Measurements from ENCODE around the gene DNAJA1.
"Not testable (repeated sequence)": the region's sequence is repeated elsewhere in the genome, so short reads cannot be mapped to it uniquely, and the experiment has no call there.

DNAJA1 gene

DNA sequence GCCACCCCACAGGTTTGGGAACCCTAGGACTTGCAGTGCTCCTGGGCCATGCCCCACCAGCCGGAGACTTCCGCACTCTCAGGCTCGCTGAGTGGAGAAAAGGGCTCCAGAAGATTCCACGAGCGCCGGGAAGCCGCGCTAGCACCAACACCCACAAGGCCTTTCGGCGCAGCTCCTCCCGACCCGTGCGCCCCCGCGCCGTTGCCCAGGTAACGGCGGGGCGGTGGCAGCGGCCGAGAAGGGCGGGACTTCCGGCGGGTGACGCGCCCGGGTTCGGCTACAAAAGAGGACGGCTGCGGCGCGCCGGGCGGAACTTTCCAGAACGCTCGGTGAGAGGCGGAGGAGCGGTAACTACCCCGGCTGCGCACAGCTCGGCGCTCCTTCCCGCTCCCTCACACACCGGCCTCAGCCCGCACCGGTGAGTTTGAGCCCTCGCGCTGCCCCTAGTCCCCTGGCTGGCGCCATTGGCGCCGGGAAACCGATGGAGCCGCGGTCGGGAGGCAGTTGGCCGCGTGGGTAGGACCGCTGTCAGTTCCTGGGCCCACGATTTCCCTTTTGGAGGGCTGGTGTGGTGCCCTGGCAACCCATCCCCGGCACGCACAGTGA lies at the start of gene DNAJA1:
DNAJA1 (plus strand) TSS at position 308 of the 606 bp plus-strand sequence. CDS start 1,212 bp downstream, outside the sequence.
- DNase-seq (ENCODE audit: low read depth): peak; percentile 92

DNA sequence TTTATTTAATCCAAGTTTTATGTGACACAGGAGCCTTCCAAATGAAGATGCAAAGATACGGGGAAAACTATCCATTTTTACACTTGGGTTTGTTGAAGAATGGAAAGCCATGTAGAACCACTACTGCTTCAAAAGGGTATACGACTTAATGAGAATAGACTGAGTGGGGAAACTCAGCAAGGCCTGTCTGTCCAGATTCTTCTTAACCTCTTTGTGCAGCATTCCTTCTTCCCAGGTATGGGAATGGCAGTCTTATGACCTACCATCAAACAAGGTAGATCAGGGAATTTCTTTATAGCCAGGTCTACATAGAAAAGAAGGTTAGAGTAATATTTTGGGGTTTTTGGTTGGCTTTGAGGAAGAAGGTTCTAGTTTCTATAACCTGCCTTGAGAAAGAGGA lies 47.0 kb upstream of the DNAJA1 start:
- DNase-seq (ENCODE audit: low read depth): no peak

DNA sequence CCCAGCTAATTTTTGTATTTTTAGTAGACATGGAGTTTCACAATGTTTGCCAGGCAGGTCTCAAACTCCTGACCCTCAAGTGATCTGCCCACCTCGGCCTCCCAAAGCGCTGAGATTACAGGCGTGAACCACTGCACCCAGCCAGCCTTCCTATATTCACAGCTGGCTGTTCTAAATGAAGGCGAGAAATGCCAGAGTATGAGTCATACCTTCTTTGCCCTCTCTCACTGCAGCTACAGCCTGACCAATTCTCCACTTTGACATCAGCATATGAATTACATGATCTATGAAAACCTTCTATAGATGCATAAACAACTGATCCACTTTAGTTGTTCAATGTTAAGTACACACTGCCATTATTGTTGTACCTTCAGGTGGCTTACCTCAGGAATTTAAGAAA lies 38.1 kb upstream of the DNAJA1 start:
- DNase-seq (ENCODE audit: low read depth): peak; percentile 53

DNA sequence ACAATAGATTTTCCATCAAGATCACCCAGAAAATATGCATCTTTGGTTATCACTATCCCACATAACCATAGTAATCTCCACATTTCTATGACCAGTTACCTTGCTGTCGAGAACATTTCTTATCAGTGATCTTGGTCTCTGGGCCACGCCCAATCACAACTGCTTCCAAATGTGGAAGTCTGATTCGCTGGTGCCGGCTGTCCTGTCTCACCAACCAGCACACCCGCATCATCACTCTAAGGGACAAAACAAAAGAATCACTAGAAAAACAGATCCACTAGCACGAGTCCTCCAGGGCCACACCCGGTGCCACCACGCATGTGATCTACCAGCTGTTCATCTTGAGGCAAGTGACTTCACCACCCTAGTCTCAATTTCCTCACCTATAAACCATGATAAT lies 35.4 kb upstream of the DNAJA1 start:
- no peak for DNase-seq (ENCODE audit: low read depth)

DNA sequence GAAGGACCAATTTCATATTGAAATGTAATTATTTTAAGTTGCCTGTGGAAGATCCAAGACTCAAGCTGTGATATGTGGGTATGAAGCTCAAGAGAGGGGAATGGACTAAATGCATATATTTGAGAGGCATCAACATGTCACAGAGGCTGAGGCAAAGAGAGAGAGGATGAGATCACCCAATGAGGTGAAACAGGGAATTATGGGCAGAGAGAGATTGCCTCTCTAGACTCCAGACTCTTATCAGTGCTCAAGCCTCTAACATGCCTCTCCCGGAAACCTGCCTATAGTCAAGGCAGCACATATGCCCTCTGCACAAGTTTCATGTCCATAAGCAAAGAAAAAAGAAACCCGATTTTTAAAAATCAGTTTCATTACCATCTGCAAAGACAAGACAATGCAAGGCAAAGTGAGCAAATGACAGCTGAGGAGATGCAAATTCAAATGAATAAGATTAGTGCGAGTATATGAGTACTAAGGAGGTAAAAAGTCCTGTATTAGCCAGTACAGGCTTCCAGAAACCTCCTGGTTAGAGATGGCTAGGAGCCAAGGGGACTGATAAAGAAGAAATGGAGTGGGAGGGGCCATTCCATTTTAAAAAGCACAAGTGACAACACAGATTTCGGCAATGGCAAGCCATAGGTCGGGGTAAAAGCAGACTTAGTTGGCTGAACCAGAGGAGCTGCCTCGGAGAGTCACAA lies 33.0 kb upstream of the DNAJA1 start:
- no peak for DNase-seq (ENCODE audit: low read depth)

DNA sequence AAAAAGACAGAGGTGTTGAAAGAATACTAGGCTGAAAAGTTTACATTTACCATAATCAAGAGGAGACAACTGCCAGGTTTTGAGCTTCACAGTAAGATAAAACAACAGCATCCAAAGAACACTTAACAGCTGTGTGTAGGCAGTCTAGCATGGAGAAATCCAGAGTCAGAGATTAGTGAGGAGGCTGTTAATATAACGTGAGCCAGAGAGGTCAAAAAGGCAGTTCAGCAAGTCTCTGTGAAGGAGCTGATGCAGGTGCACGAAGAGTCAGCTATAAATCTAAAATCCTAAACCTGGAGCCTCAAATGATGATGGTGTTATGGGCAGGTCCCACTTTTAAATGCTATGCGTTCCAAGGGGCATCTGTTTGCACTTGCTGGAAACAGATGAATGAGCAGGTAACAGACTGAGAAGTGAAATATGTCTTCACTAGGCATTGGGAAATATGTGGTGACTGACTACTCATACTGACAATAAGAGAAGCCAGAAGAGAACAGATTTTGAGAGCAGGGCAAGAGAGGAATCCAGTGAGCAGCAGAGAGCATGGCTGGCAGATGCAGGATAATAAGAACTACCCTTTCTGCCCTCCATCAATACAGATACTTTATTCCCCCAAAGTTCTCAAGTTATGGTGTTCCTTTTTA lies 32.4 kb upstream of the DNAJA1 start:
- DNase-seq (ENCODE audit: low read depth): peak; percentile 60

DNA sequence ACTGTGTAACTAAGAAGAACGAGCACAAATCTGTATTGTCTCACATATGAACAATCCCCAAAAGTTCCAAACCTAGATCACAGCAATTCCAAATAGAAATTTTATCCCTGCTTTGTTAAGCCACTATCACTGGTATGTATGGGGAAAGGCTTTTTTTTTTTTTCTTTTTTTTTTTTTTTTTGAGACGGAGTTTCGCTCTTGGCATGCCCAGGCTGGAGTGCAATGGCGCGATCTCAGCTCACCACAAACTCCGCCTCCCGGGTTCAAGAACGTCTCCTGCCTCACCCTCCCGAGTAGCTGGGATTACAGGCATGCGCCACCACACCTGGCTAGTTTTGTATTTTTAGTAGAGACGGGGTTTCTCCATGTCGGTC lies 24.4 kb upstream of the DNAJA1 start:
- peak; percentile 23 for DNase-seq (ENCODE audit: low read depth)

DNA sequence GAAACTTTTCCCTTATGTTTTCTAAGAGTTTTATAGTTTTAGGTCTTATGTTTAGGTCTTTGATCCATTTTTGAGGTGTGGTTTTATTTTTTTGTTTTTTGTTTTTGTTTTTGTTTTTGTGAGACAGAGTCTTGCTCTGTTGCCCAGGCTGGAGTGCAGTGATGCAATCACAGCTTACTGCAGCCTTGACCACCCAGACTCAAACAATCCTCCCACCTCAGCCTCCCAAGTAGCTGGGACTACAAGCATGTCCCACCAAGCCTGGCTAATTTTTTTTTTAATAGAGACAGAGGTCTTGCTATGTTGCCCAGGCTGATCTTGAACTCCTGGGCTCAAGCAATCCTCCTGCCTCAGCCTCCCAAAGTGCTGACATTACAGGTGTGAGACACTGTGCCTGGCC lies 19.7 kb upstream of the DNAJA1 start:
- DNase-seq (ENCODE audit: low read depth): not testable (repeated sequence)

DNA sequence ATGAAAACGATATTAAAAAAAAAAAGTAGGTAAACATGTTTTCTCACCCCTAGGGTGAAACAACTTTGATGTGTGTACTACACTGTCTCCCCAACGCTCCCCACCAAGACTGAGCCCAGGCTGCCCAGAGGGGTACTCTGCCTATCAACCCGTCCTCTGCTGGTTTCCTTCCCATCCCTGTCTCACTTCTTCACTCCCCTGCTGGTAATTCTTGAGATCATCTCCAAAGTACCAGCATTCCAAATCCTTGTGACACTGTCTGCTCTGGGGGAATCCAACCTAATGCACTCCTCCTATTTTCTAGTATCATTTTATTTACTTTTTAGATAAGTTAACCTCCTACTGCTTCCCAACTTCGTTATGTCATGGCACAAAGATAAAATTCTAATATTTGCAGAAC lies 17.3 kb upstream of the DNAJA1 start:
- DNase-seq (ENCODE audit: low read depth): no peak

DNA sequence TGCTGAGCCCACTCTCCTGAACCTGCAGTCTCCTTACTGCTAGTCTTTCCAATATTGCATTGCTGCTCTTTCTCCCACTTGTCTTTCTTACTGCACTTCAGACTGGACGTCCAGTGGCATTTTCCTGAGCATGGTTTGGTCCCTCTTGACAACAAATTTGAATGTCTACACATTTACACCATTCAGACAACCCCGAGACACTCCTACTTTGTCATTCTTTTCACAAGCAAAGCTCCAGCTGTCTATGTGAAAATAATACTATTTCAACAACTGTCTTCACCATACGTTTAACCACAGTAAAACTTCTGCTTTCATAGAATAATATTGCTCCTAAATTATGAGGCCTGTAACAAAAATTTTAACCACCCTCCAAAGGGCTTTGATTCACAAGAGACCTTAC lies 13.2 kb upstream of the DNAJA1 start:
- DNase-seq (ENCODE audit: low read depth): no peak

DNA sequence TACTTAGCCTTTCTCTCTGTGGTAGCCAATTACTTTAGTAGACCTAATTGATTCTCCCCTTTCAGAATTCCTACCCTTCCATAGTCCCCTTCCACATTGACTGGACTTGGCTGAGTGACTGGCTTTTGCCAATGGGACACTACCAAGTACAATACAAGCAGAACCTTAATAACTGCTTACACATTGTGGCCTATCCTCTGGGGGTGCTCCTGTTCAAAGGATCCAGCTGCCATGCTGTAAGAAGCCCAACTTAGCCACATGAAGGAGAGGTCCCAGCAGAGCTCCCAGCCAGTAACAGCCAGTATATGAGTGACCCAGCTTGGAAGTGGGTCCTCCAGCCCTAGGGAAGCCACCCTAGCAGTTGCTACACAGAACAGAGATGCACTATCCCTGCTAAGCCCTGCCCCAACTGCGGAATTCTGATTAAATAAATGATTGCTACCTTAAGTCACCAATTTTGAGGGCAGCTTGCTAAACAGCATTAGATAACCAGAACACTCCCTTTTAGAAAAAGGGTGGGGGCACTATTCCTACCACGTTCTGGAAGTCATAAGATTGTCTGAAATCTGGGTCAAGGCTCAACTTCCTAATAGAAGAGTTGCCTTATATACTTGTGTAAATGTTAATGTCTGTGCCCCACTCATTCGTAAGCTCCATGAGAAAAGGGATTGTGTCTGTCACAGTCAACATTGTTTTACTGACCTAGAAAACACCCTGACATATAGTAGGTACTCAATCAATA lies 12.6 kb upstream of the DNAJA1 start:
- no peak for DNase-seq (ENCODE audit: low read depth)

DNA sequence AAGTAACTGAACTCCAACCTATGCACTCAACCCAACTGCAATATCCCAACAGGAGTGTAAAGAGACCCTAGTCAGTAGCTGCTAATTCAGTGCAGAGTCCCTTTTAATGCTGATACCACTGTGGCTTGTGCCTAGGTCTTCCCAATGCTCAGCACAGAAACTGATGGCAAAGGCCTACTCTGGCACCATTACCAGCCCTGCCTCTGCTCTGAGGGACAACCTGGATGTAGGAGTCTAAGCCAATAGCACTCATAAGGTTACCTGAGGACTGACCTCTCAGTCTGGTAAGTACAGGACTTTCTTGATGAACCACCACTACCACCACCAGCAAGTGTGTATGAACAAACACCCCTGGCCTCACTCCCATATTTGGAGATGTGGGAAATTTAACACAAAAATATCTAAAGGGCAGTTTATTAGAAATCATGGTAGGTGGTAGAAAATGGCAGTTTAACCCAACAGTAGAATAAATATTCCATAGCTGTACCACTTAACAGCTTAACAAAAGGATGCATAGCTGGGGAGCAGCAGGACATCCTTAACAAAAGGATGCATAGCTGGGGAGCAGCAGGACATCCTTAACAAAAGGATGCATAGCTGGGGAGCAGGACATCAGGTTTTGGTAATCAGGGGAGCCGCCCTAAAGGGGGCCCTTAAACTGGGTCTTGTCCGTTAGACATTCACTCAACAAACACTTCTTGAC lies 11.0 kb upstream of the DNAJA1 start:
- DNase-seq (ENCODE audit: low read depth): no peak

DNA sequence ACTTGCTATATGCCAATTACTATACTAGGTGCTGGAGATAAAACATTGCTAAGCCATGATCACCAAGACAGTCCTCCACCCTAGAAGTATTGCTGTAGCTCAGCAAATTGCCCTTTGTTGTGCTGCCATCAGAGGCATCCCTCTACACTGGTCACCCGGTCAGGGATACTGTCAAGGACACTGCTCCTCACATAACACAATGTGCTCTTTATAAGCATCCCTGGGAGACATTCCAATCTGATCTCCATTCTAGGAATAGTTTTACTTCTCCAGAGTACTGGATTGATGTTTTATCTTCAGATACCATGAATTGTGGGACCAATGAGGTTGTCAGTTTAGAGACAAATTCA lies 10.4 kb upstream of the DNAJA1 start:
- no peak for DNase-seq (ENCODE audit: low read depth)

DNA sequence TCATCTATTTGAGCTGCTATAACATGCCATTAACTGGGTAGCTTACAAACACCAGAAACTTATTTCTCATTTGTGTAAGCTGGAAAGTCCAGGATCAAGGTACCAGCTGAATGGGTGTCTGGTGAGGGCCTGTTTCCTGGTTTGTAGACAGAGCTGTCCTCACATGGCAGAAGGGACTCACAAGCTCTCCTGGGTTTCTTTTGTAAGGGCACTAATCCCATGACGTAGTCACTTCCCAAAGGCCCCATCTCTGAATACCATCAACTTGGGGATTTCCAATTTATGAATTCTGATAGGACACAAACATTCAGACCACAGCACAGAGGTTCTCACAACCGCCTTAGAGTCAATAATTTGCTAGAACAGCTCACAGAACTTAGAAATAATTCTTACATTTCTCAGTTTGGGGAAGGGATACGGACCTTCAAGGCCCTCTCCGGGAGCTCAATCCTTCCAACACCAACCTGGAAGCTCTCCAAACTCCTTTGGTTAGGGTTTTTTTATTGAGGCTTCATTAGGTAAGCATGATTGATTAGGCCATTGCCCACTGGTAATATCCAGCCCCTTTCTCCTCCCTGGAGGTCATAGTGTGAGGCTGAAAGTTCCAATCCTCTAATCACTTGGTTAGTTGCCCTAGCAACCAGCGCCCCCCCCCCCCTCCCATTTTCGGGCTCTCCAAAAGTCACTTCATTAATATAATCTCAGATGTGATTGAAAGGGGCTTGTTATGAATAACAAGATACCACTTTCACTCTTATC lies 7.6 kb upstream of the DNAJA1 start:
- peak; percentile 7 for DNase-seq (ENCODE audit: low read depth)

DNA sequence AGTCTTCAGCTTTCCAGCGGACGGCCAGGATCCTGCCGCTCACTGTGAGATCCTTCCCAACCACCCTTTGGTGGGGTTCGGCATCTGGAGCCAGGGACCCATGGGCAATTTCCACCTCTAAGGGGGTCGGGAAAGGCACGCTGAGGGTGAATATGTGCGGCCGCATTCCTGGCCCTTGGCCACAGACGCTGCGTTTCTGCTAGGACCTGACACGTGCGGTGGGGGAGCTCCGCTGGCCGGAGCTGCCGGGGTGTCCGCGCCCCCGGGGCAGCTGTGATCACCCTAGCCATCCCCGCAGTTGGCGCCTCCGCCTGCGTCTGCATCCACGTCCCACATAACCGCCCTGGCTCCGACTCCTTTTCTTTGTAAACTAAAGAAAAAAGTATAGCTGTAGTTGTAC lies 5.3 kb upstream of the DNAJA1 start:
- no peak for DNase-seq (ENCODE audit: low read depth)

DNA sequence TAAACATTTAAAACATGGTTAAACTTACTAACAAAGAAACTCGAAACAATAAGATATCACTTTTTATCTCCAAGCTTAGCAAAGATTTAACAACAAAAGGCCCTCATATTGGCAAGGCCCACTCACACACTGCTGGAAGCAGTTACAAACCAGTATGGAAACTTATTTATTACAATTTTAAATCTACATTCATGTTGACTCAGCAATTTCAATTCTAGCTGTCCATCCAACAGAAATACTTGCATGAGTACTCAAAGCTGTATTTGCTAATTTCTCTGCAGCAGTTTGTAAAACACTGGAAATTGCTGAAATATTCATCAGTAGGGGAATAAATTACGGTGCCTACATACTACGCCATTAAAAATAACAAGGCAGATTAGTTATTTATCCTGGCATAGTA lies 2.8 kb upstream of the DNAJA1 start:
- no peak for DNase-seq (ENCODE audit: low read depth)

DNA sequence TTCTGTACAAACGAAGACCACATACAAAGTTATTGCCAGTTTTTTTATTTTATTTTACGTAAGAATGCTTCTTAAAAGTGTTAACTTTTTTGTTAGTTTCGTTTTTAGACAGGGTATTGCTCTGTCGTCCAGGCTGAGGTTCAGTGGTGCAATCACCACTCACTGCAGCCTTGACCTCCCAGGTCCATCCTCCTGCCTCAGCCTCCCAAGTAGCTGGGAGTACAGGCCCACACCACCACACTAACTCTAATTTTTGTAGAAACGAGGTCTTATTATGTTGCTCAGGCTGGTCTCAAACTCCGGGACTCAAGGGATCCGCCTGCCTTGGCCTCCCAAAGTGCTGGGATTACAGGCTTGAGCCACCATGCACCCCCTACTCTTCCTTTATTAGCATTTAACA lies 2.3 kb upstream of the DNAJA1 start:
- DNase-seq (ENCODE audit: low read depth): no peak

DNA sequence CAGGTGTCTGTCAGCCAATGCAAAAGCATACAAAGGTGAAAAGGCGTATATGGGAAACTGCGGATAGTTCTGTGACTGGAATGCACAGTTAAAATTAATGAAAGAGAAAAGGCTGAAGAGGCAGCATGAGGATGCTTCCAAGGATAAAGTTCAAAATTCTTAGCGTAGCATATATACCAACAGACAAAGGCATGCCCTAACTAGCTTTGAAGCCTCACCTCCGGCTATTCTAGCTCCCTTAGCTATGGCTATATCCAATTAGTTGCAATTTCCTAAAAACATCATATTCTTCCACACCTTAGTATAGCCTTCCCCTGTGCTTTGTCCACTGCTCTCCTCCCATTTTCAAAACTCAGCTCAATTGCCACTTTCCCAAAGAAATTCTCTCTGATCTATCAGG lies 1.4 kb upstream of the DNAJA1 start:
- DNase-seq (ENCODE audit: low read depth): no peak

DNA sequence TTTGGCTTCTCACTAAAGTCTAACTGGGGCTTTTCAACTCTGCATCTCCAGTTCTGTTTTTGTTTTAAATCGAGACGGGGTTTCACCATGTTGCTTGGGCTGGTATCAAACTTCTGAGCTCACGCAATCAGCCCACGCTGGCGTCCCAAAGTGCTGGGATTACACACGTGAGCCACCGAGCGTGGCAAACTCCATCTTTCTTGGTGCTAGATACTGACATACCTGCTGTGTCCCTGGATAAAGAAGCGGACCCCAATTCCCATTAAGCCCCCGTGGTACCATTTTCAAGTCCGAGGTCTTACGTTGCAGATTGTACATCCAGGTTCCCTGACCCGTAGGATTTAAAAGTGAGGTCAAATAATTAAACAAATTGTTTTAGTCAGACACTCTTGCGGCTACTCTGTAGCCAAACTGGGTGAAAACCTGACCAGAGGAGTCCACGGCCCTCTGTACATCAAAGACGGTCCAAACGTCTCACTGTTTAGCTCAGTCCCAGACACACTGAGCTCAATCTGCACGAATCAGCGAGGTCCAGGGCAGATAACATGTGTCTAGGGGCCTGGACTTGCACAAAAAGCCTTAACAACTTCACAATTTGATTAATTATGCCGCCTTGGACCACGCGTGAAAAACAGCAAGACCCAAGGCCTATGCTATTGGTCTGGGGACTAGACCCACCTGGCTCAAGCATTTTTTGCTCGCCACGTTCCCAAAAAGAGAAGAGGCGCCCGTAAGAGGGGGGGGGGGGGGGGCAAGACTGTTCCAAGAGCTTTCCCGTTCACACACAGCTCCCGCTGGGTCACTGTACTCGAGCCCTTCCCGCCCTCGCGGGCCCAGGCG lies 727 bp upstream of the DNAJA1 start:
- peak; percentile 51 for DNase-seq (ENCODE audit: low read depth)

DNA sequence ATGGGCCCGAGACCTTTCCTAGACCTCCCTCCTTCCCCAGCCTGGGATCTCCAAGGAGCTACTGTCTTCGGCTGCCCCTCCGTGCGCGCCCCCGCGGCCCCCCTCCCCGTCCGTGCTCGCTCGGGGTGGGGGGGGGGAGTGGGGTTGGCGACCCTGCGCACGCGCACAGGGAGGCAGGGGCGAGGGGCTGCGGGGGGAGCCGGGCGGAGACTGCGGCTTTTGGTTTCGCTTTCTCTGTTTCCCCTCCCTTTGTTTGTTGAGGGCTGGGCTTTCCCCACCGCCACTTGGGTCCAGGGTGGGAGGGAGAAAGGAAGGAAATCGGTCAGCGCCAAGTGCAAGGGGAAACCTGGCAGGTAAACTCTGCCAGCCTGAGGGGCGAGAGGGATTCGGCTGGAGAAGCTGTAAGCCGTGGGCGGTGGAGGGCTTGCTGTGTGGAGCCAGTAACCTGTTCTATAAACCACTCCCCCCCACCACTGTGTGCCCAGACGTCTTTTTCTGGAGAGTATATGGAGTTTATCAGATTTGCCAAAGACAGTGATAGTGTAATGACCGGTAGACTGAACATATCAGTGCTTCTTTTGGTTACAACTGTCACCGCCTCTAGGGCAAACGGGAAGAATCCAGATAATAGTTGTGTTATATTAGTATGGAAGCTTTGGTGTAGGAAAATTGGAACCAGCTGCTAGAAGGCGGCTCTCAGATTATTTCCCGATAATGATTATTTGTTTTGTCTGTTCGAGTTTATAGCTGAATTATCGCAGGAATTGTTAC lies 684 bp downstream of the DNAJA1 start:
- peak; percentile 45 for DNase-seq (ENCODE audit: low read depth)

All from iris pigment epithelial cell (primary cell).